Activated naive CD8-positive, alpha-beta T cell (primary cell): Measurements from ENCODE around the gene SSTR5.

ENCODE experiments used
- H3K27ac Mint-ChIP-seq: one replicate; pipeline ENCODE4 v1.8.0; 2021; ENCODE audit warnings: mixed read lengths
- H3K27me3 Mint-ChIP-seq: one replicate; pipeline ENCODE4 v1.8.0; 2021; ENCODE audit warnings: mixed read lengths
- H3K36me3 Mint-ChIP-seq: one replicate; pipeline ENCODE4 v1.8.0; 2021; ENCODE audit warnings: mixed read lengths
- H3K4me1 Mint-ChIP-seq: one replicate; pipeline ENCODE4 v1.8.0; 2021; ENCODE audit warnings: low read depth, mixed read lengths
- H3K4me3 Mint-ChIP-seq: one replicate; pipeline ENCODE4 v1.8.0; 2021; ENCODE audit warnings: mild to moderate bottlenecking, mixed read lengths
- H3K9me3 Mint-ChIP-seq: one replicate; pipeline ENCODE4 v1.8.0; 2021; ENCODE audit warnings: low read depth, mixed read lengths

The SSTR5 gene

GRCh38 chr16:1070864-1071408, 1.6 kb upstream of the SSTR5 start:
- peaks cover 3% of the 10 kb centered on the region for H3K4me1 Mint-ChIP-seq
- H3K9me3 Mint-ChIP-seq: no peaks in the 10 kb centered on the region
- H3K36me3 Mint-ChIP-seq: no peaks in the 10 kb centered on the region
- no peak overlapping the region for H3K4me3 Mint-ChIP-seq
- no peak overlapping the region for H3K27ac Mint-ChIP-seq
- peaks cover 3% of the 10 kb centered on the region for H3K27me3 Mint-ChIP-seq

DNA sequence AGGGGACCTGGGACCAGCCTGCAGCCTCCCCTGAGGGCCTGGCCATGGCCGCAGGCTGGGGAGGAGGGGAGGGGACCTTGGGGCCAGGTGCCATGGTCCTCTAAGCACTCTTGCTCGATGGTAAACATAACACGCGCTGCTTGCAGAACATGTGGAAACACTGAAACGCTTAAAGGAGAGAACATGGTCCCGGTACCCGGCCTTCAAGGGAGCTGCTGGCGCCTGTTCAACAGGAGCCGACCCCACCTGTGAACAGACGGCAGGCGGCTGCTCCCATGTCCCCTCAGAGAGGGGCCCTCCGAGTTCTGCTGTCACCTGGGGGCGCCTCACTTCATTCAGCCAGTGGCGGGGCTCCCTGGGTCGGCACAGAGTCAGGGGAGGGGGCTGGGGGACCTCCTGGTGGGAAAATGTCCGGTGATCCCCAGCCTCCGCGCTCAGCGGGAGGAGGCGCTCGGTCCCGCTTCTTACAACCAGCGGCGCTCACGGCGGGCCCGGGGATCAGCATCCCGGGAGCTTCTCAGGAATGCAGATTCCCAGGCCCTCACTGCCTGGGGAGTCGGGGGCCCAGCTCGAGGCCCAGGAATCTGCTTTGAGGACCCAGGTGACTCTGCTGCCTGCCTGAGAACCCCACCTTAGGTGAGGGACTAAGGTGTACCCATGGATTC, 854 bp upstream of the SSTR5 start:
- no peaks in the 10 kb centered on the region for H3K9me3 Mint-ChIP-seq
- H3K27ac Mint-ChIP-seq: no peak overlapping the region
- H3K36me3 Mint-ChIP-seq: no peaks in the 10 kb centered on the region
- H3K4me1 Mint-ChIP-seq: peaks cover 3% of the 10 kb centered on the region
- no peak overlapping the region for H3K4me3 Mint-ChIP-seq
- H3K27me3 Mint-ChIP-seq: peaks cover 8% of the 10 kb centered on the region

DNA sequence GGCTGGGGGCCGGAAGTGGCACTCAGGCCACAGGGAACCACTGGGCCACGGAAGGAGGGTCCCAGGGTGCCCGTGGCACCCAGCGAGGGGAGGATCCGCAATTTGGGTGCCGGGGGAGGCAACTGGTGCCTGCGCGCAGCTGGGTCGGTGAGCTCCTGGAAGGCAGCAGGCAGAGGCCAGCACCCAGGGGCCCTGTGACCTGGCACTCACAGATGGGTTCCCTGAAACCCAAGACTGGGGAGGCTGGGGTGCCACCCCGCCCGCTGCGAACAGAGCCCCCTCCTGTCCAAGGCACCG, 663 bp downstream of the SSTR5 start:
- H3K4me1 Mint-ChIP-seq: no peaks in the 10 kb centered on the region
- H3K9me3 Mint-ChIP-seq: no peaks in the 10 kb centered on the region
- H3K4me3 Mint-ChIP-seq: no peak overlapping the region
- H3K27me3 Mint-ChIP-seq: peaks cover 10% of the 10 kb centered on the region
- H3K27ac Mint-ChIP-seq: no peak overlapping the region
- H3K36me3 Mint-ChIP-seq: no peaks in the 10 kb centered on the region

DNA sequence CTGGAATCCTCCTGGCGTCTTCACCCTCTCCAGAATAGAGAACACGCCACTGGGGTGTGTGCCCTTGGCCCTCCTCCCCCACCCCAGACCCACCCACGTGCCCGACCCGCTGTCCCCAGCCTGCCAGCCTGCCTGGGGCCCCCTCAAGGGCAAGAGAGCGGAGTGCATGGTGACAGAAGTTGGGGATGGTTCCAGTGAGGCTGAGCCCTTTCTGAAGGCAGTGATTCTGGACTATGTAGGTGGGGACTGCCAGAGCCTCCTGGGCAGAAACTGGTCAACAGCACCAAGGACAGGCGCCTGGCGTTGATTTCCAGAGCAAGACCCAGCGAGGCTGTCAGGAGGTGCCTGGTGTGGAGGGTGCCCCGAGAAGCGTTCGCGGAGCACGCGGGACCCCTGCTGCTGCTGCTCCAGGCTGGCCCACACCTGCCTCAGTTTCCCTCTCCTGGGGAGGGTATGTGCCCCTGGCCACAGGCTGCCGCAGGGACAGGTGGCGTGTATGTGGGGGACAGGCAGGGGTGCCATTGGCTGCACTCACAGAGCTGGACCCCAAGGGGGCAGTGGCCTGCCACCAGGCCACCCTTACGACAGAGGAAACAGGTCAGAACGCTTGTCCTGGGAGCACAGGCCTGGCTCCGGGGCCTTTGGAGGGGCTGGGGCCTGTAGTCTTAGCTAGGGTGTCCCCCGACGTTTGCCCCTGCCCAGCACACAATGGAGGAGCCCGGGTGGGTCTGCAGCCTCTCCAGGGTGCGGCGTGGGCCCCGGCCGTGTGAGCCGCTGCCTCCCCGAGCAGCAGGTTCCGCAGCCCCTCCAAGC, 1.2 kb downstream of the SSTR5 start:
- H3K9me3 Mint-ChIP-seq: no peaks in the 10 kb centered on the region
- no peaks in the 10 kb centered on the region for H3K4me1 Mint-ChIP-seq
- H3K27me3 Mint-ChIP-seq: peaks cover 10% of the 10 kb centered on the region
- H3K27ac Mint-ChIP-seq: no peak overlapping the region
- no peaks in the 10 kb centered on the region for H3K36me3 Mint-ChIP-seq
- no peak overlapping the region for H3K4me3 Mint-ChIP-seq

DNA sequence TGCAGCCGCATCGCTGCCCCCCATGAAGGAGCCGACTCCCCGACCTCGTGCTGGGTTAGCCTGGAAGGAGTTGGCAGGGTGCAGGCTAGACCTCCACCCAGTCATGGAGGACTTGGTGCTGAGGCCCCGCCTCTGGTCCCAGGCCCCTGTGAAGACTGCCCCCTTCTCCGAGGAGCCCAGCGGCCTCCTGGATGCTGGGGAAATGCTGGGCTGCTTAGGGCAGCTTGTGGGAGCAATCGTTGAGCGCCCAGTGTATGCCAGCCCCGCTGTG, 1.8 kb downstream of the SSTR5 start:
- Mint-ChIP-seq H3K27me3 (peaks cover 10% of the 10 kb centered on the region), H3K4me3 (no peak overlapping the region), H3K36me3 (no peaks in the 10 kb centered on the region), H3K27ac (no peak overlapping the region), H3K9me3 (no peaks in the 10 kb centered on the region), H3K4me1 (no peaks in the 10 kb centered on the region)

DNA sequence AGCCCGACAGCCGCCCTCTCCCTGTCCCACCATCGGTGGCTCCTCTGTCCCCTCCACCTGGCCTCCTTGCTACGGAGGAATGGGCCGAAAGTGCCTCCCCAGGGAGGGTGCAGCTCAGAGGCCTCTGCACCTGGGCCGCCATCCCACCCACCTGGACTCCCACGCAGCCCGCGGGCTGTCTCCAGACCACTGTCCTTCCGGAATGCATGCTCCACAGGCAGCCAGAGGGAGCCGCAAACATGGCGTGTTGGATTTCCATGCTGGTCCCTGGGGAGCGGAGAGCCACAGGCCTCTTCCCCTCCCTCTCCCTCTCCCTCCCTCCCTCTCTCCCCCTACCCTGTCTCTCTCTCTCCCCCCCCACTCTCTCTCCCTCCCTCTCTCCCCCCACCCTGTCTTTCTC, 3.0 kb downstream of the SSTR5 start:
- H3K4me1 Mint-ChIP-seq: no peaks in the 10 kb centered on the region
- peaks cover 10% of the 10 kb centered on the region for H3K27me3 Mint-ChIP-seq
- no peaks in the 10 kb centered on the region for H3K9me3 Mint-ChIP-seq
- H3K36me3 Mint-ChIP-seq: no peaks in the 10 kb centered on the region
- no peak overlapping the region for H3K4me3 Mint-ChIP-seq
- no peak overlapping the region for H3K27ac Mint-ChIP-seq

- no peaks in the 10 kb centered on the region for H3K4me1 Mint-ChIP-seq
- H3K36me3 Mint-ChIP-seq: no peaks in the 10 kb centered on the region
- no peak overlapping the region for H3K4me3 Mint-ChIP-seq
- no peaks in the 10 kb centered on the region for H3K9me3 Mint-ChIP-seq
- peaks cover 10% of the 10 kb centered on the region for H3K27me3 Mint-ChIP-seq
- H3K27ac Mint-ChIP-seq: no peak overlapping the region
Measured at GRCh38 chr16:1076801-1077576, 4.4 kb downstream of the SSTR5 start.

GRCh38 chr16:1077877-1078578, 5.5 kb downstream of the SSTR5 start:
- Mint-ChIP-seq H3K27me3 (peaks cover 14% of the 10 kb centered on the region), H3K4me1 (no peaks in the 10 kb centered on the region), H3K9me3 (no peaks in the 10 kb centered on the region), H3K36me3 (no peaks in the 10 kb centered on the region), H3K4me3 (no peak overlapping the region), H3K27ac (no peak overlapping the region)

- Mint-ChIP-seq H3K27me3 (peaks cover 14% of the 10 kb centered on the region), H3K4me1 (no peaks in the 10 kb centered on the region), H3K9me3 (no peaks in the 10 kb centered on the region), H3K27ac (no peak overlapping the region), H3K4me3 (no peak overlapping the region), H3K36me3 (no peaks in the 10 kb centered on the region)
Measured at GRCh38 chr16:1078579-1079021, 6.1 kb downstream of the SSTR5 start.

GRCh38 chr16:1079341-1079740, 6.8 kb downstream of the SSTR5 start:
- Mint-ChIP-seq H3K4me3 (no peak overlapping the region), H3K4me1 (no peaks in the 10 kb centered on the region), H3K27ac (no peak overlapping the region), H3K27me3 (peaks cover 17% of the 10 kb centered on the region), H3K36me3 (no peaks in the 10 kb centered on the region), H3K9me3 (no peaks in the 10 kb centered on the region)

DNA sequence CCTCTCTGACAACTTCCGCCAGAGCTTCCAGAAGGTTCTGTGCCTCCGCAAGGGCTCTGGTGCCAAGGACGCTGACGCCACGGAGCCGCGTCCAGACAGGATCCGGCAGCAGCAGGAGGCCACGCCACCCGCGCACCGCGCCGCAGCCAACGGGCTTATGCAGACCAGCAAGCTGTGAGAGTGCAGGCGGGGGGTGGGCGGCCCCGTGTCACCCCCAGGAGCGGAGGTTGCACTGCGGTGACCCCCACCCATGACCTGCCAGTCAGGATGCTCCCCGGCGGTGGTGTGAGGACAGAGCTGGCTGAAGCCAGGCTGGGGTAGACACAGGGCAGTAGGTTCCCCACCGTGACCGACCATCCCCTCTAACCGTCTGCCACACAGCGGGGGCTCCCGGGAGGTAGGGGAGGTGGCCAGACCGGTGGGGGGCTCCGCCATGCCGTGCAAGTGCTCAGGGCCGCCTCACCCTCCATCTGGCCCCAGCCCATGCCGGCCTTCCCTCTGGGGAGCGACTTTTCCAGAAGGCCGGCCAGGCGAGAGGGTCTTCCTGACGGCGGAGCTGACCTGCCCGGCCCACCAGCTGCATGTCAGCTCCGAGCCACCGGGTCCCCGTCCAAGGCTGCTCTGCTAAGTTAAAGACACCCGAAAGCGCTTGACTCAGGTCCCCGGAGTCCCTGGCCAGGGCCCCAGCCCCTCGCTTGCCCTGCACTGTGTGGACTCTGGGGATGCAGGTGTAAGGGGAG, 7.4 kb downstream of the SSTR5 start:
- H3K36me3 Mint-ChIP-seq: no peaks in the 10 kb centered on the region
- no peak overlapping the region for H3K4me3 Mint-ChIP-seq
- no peak overlapping the region for H3K27ac Mint-ChIP-seq
- H3K9me3 Mint-ChIP-seq: no peaks in the 10 kb centered on the region
- H3K4me1 Mint-ChIP-seq: no peaks in the 10 kb centered on the region
- peaks cover 17% of the 10 kb centered on the region for H3K27me3 Mint-ChIP-seq

GRCh38 chr16:1080801-1081733, 8.5 kb downstream of the SSTR5 start:
- H3K4me3 Mint-ChIP-seq: no peak overlapping the region
- H3K27me3 Mint-ChIP-seq: peaks cover 21% of the 10 kb centered on the region

DNA sequence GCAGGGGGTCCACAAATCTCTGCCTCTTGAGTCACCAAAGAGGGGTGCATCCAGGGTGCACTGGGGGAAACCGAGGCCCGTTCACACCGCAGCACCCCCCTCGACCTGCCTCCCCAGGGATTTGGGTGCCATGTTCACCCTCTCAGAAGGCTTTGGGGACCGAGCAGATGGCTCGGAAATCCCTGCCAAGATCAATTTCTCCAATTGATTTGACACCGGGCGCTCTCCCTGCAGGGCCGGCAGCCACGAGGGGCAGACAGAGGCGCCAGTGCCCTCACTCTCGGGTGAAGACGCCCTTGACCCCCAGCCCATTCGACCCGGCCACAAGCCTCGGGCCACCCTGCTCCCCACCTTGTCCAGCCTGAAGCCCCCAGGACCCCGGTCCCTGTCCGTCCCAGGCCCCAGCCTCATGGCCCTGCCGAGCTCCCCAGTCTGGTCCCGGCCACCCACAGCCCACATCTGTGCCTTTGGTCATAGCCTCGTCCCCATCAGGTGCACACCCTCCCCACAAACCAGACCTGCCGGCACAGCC, 9.3 kb downstream of the SSTR5 start:
- no peaks in the 10 kb centered on the region for H3K4me1 Mint-ChIP-seq
- no peak overlapping the region for H3K27ac Mint-ChIP-seq
- H3K36me3 Mint-ChIP-seq: peaks cover 5% of the 10 kb centered on the region
- H3K4me3 Mint-ChIP-seq: no peak overlapping the region
- no peaks in the 10 kb centered on the region for H3K9me3 Mint-ChIP-seq
- peaks cover 16% of the 10 kb centered on the region for H3K27me3 Mint-ChIP-seq

More at GRCh38 chr16:1080801-1081733, 8.5 kb downstream of the SSTR5 start:
- H3K36me3 Mint-ChIP-seq: peaks cover 5% of the 10 kb centered on the region
- no peak overlapping the region for H3K27ac Mint-ChIP-seq
- H3K9me3 Mint-ChIP-seq: no peaks in the 10 kb centered on the region
- H3K4me1 Mint-ChIP-seq: no peaks in the 10 kb centered on the region
